HepG2 (cell line): ENCODE data around the gene CLDN4. TPM values are rescaled to one million over a fixed set of nuclear protein-coding genes. Genes with fewer than 3 reads are reported as not detected.
A peak's percentile ranks its signal among the peaks of the same experiment; 100 is the strongest.

Experiments used
- ATF7 ChIP-seq, 2 experiments: fragments of 450-650 bp in 1 of 2; sonication (generic) in 1 of 2; formaldehyde crosslinking in 1 of 2; IDR thresholded peaks; 2 replicates each; pipeline versions ENCODE4 v1.4.0 to v1.6.1; 2016 to 2020; ENCODE audit warnings: antibody characterized with exemption in 1 of 2, mild to moderate bottlenecking in 1 of 2, missing genetic modification reagents in 1 of 2
- ELF3 ChIP-seq: IDR thresholded peaks from 2 replicates; pipeline ENCODE4 v1.6.1; 2016; ENCODE audit warnings: missing genetic modification reagents, missing compliant biosample characterization
- ESRRA ChIP-seq: sonication (generic); formaldehyde crosslinking; IDR thresholded peaks from 2 replicates; pipeline ENCODE4 v1.5.1; 2020; ENCODE audit warnings: mild to moderate bottlenecking, low read depth, missing genetic modification reagents
- ETS1 ChIP-seq: sonication (generic); formaldehyde crosslinking; IDR thresholded peaks from 2 replicates; pipeline ENCODE4 v1.4.0; 2020; ENCODE audit warnings: missing genetic modification reagents
- FOXA3 ChIP-seq: IDR thresholded peaks from 2 replicates; pipeline ENCODE4 v1.6.1; 2016; ENCODE audit warnings: missing genetic modification reagents, missing compliant biosample characterization
- FOXM1 ChIP-seq: sonication (generic); formaldehyde crosslinking; IDR thresholded peaks from 2 replicates; pipeline ENCODE4 v1.5.0; 2020; ENCODE audit warnings: missing genetic modification reagents
- HNF1A ChIP-seq, 2 experiments: sonication (generic) in 1 of 2; formaldehyde crosslinking in 1 of 2; IDR thresholded peaks; 2 replicates each; pipeline versions ENCODE4 v1.4.0 to v1.6.1; 2016 to 2020; ENCODE audit warnings: borderline replicate concordance in 1 of 2, low read depth in 1 of 2, mild to moderate bottlenecking in 1 of 2, missing genetic modification reagents in 1 of 2
- NR0B2 ChIP-seq: sonication (generic); formaldehyde crosslinking; IDR thresholded peaks from 2 replicates; pipeline ENCODE4 v1.4.0; 2020; ENCODE audit warnings: mild to moderate bottlenecking, missing genetic modification reagents
- PHF20 ChIP-seq: sonication (generic); formaldehyde crosslinking; IDR thresholded peaks from 2 replicates; pipeline ENCODE4 v1.5.0; 2020; ENCODE audit warnings: mild to moderate bottlenecking, missing genetic modification reagents
- RBM39 ChIP-seq: fragments of 200-400 bp; formaldehyde crosslinking; IDR thresholded peaks from one replicate; pipeline ENCODE4 v1.6.1; 2018; ENCODE audit warnings: antibody characterized with exemption, mild to moderate bottlenecking, low read depth, low read length; ENCODE audit not compliant: poor library complexity, severe bottlenecking
- SOX5 ChIP-seq: IDR thresholded peaks from 2 replicates; pipeline ENCODE4 v1.6.1; 2016; ENCODE audit warnings: borderline replicate concordance
- TFAP4 ChIP-seq: sonication (generic); IDR thresholded peaks from 2 replicates; pipeline ENCODE4 v1.6.1; 2016; ENCODE audit warnings: low read depth, borderline replicate concordance
- USF2 ChIP-seq, 2 experiments: sonication (generic) in 1 of 2; formaldehyde crosslinking in 1 of 2; IDR thresholded peaks; 2 replicates each; pipeline versions ENCODE4 v1.5.1 to v1.6.1; 2011 to 2020; ENCODE audit warnings: borderline replicate concordance in 1 of 2, low read depth in 1 of 2, low read length in 1 of 2, mild to moderate bottlenecking in 1 of 2, missing genetic modification reagents in 1 of 2, moderate library complexity in 1 of 2
- ZBTB1 ChIP-seq: sonication (generic); formaldehyde crosslinking; IDR thresholded peaks from 2 replicates; pipeline ENCODE4 v1.4.0; 2020; ENCODE audit warnings: missing genetic modification reagents, borderline replicate concordance
- ZBTB42 ChIP-seq: sonication (generic); formaldehyde crosslinking; IDR thresholded peaks from 2 replicates; pipeline ENCODE4 v1.5.0; 2020; ENCODE audit warnings: mild to moderate bottlenecking, missing genetic modification reagents
- ZNF180 ChIP-seq: sonication (generic); formaldehyde crosslinking; IDR thresholded peaks from 2 replicates; pipeline ENCODE4 v1.4.0; 2020; ENCODE audit warnings: low read depth, missing genetic modification reagents, borderline replicate concordance
- ZNF232 ChIP-seq: sonication (generic); formaldehyde crosslinking; IDR thresholded peaks from 2 replicates; pipeline ENCODE4 v1.4.0; 2020; ENCODE audit warnings: missing genetic modification reagents, borderline replicate concordance
- ZNF546 ChIP-seq: sonication (generic); formaldehyde crosslinking; conservative IDR thresholded peaks from 2 replicates; pipeline ENCODE4 v1.8.1; 2023; ENCODE audit warnings: mild to moderate bottlenecking, missing genetic modification reagents
- ZNF558 ChIP-seq: sonication (generic); formaldehyde crosslinking; IDR thresholded peaks from 2 replicates; pipeline ENCODE4 v1.9.0; 2022; ENCODE audit warnings: mild to moderate bottlenecking, missing genetic modification reagents, borderline replicate concordance
- ZNF768 ChIP-seq: sonication (generic); formaldehyde crosslinking; IDR thresholded peaks from 2 replicates; pipeline ENCODE4 v1.4.0; 2020; ENCODE audit warnings: missing genetic modification reagents
- ZNF879 ChIP-seq: sonication (generic); formaldehyde crosslinking; IDR thresholded peaks from 2 replicates; pipeline ENCODE4 v1.8.1; 2023; ENCODE audit warnings: missing genetic modification reagents
- polyA plus RNA-seq, 8 experiments: library from polyadenylated mRNA; depleted of rRNA in 3 of 8; stranded (reverse) in 7 of 8; unstranded in 1 of 8; fragments of >200 nt; fragmentation: Illumina TruSeq in 4 of 8; extraction: Trizol in 4 of 8; gene quantifications; 2 replicates each; pipeline versions ENCODE4 v1.2.1 to v1.2.3, GENCODE V29; 2011 to 2016; ENCODE audit warnings: low read depth in 4 of 8, missing spikeins in 1 of 8, mixed read lengths in 1 of 8; ENCODE audit not compliant: insufficient read depth in 1 of 8
- total RNA-seq, 5 experiments: library from RNA; depleted of rRNA; stranded (reverse); fragments of >200 nt; fragmentation: Illumina TruSeq; extraction: Trizol; gene quantifications; 2 replicates each; pipeline ENCODE4 v1.2.3, GENCODE V29; 2016; ENCODE audit warnings: low read depth in 1 of 5

Gene CLDN4
- total and polyA plus RNA-seq, 2 of the 13 experiments (the other 11 are each of a cell fraction or from before 2014, with no cell fraction given) = 28.2 to 35.7 TPM

- TF ChIP-seq ETS1 (no peak), ZBTB1 (CRISPR knock-in tag) (no peak), ZNF232 (no peak), ZNF768 (CRISPR knock-in tag) (peak; percentile 95), RBM39 (peak; percentile 45), FOXA3 (CRISPR knock-in tag) (peak; percentile 22; the same call in 1 of the 2 replicates), FOXM1 (CRISPR knock-in tag) (no peak), NR0B2 (no peak), TFAP4 (no peak), ZNF879 (CRISPR knock-in tag) (no peak), ELF3 (no peak), USF2 (IDR thresholded peaks at IDR 0.05; ENCODE audit: low read depth, low read length) (no peak), USF2 (CRISPR knock-in tag; IDR thresholded peaks at IDR 0.05; ENCODE audit: borderline replicate concordance) (no peak), ZNF546 (CRISPR knock-in tag) (no peak), ZNF180 (CRISPR knock-in tag) (no peak), ZNF558 (CRISPR knock-in tag) (no peak), ESRRA (CRISPR knock-in tag) (no peak), HNF1A (IDR thresholded peaks at IDR 0.05; ENCODE audit: low read depth) (no peak), HNF1A (CRISPR knock-in tag; IDR thresholded peaks at IDR 0.05; ENCODE audit: borderline replicate concordance) (no peak), ZBTB42 (CRISPR knock-in tag) (no peak), ATF7 (IDR thresholded peaks at IDR 0.05) (no peak), ATF7 (CRISPR knock-in tag; IDR thresholded peaks at IDR 0.05) (no peak), PHF20 (CRISPR knock-in tag) (no peak), SOX5 (no peak)
Observed at GRCh38 chr7:73811760-73812168, 19.0 kb upstream of the CLDN4 start (continued).
